ENCODE data around the gene C2CD3. TPM values are rescaled to one million over a fixed set of nuclear protein-coding genes. Genes with fewer than 3 reads are reported as not detected.

Gene C2CD3
- total RNA-seq, 2 donors from 2014 or later = 19.2 to 22.7 TPM

Other genes with a start within 250 kb of the C2CD3 start
- not detected for gene DNAJB13, start 220.0 kb downstream of the C2CD3 start, total RNA-seq
- gene UCP2, start 188.2 kb downstream of the C2CD3 start, total RNA-seq = 10 to 100 TPM; 33.9 to 46.7 TPM
- gene UCP3, start 161.9 kb downstream of the C2CD3 start, total RNA-seq = 1 to 10 TPM; 1.1 to 2.4 TPM
- 10 to 100 TPM; 26.7 to 28.3 TPM for gene PPME1, start 287 bp upstream of the C2CD3 start, total RNA-seq
- gene P4HA3, start 140.6 kb upstream of the C2CD3 start, total RNA-seq = under 1 TPM; 0.25 to 0.27 TPM
- 10 to 100 TPM in 1 of 2 donors, 1 to 10 TPM in 1; 9.9 to 14.3 TPM for gene PGM2L1, start 227.4 kb upstream of the C2CD3 start, total RNA-seq

All from left colon (tissue), 2 donors.